Mammary epithelial cell (primary cell): Measurements from ENCODE around the gene ZNG1F.
"Not testable (repeated sequence)": the region's sequence is repeated elsewhere in the genome, so short reads cannot be mapped to it uniquely, and the experiment has no call there.

Experiments
- EZH2 ChIP-seq: IDR thresholded peaks from 2 replicates; pipeline ENCODE4 v1.6.1; 2012; ENCODE audit warnings: low read length, inconsistent platforms, borderline replicate concordance
- TF ChIP-seq, protein P1 (sequence below), 2 donors: IDR thresholded peaks in 1 of 2; conservative IDR thresholded peaks in 1 of 2; 2 replicates each; pipeline ENCODE4 v1.5.1; 2011 to 2012; ENCODE audit warnings: inconsistent platforms in 2 of 2, low read length in 2 of 2, mild to moderate bottlenecking in 2 of 2, control low read depth in 1 of 2, low read depth in 1 of 2; ENCODE audit not compliant: insufficient read depth in 1 of 2; ENCODE audit errors: extremely low read depth in 1 of 2

DNA sequence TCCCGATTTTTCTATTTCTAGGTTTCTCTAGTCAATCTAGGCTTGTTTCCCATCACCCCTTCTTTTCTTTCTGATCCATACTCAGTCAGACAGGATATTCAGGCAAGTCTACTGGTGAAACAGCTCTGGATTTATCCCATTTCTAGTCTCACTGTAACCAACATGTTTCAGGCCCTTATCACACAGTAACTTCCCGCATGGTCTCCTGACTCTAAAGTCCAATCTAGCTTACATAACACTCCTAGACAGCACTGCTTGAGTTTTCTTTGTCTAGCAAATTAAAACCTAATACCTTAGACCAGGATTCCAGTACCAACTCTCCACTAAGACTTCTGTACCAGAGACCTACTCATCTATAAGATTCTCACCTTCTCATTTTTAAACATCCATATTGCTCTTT is 47.2 kb downstream of the ZNG1F start:
- TF ChIP-seq, protein P1, sequence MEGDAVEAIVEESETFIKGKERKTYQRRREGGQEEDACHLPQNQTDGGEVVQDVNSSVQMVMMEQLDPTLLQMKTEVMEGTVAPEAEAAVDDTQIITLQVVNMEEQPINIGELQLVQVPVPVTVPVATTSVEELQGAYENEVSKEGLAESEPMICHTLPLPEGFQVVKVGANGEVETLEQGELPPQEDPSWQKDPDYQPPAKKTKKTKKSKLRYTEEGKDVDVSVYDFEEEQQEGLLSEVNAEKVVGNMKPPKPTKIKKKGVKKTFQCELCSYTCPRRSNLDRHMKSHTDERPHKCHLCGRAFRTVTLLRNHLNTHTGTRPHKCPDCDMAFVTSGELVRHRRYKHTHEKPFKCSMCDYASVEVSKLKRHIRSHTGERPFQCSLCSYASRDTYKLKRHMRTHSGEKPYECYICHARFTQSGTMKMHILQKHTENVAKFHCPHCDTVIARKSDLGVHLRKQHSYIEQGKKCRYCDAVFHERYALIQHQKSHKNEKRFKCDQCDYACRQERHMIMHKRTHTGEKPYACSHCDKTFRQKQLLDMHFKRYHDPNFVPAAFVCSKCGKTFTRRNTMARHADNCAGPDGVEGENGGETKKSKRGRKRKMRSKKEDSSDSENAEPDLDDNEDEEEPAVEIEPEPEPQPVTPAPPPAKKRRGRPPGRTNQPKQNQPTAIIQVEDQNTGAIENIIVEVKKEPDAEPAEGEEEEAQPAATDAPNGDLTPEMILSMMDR (conservative IDR thresholded peaks at IDR 0.05 in 1 of 2, IDR thresholded peaks at IDR 0.05 in 1 of 2; ENCODE audit: extremely low read depth in 1 of 2, insufficient read depth in 1 of 2, low read depth in 1 of 2, low read length in 2 of 2), result not testable (repeated sequence)
- TF ChIP-seq EZH2, result not testable (repeated sequence)
